Measurements from ENCODE around the gene METTL24. TPM values are rescaled to one million over a fixed set of nuclear protein-coding genes. Genes with fewer than 3 reads are reported as not detected.

METTL24 gene
- total and polyA plus RNA-seq, 10 of the 15 experiments (the other 5 are each of a cell fraction or from before 2014, with no cell fraction given) = 0.20 TPM; not detected in 9

DNA sequence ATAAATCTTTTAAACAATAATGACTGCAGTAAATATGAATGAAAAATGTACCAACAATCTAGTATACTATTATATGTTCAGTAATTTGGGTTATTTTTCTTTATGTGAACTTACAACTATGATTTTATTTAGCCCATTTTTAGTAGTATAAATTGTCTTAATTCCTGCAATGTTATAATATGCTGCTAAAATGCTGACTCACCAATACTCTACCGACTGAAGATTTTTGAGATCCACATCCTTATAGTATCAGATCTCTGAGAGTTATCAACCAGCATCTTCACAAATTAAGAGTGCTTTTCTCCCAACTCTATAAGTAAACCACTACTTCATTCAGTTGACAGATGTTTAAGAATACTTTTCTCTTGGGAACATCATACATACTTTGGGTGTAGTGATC, 161.3 kb downstream of the METTL24 start:
- Histone ChIP-seq H3K9ac (ENCODE audit: control insufficient read depth, insufficient read depth, low read length) (no peak overlapping the region), H3K79me2 (ENCODE audit: control insufficient read depth, insufficient read depth, low read length) (peaks cover 6% of the 10 kb centered on the region), H3K27ac (ENCODE audit: control insufficient read depth, insufficient read depth) (no peak overlapping the region), H3K4me3 (no peak overlapping the region), H3K4me2 (ENCODE audit: control insufficient read depth, insufficient read depth) (no peak overlapping the region), H3K9me3 (replicated peaks; ENCODE audit: control insufficient read depth, insufficient read depth, low read length) (no peaks in the 10 kb centered on the region), H4K20me1 (ENCODE audit: control insufficient read depth, insufficient read depth) (no peaks in the 10 kb centered on the region), H3K36me3 (ENCODE audit: control insufficient read depth in 2 of 2, insufficient read depth in 2 of 2, low read length in 1 of 2) (no peaks in the 10 kb centered on the region; a peak in 1 of 4 replicates), H3K4me1 (ENCODE audit: control insufficient read depth, insufficient read depth, low read length) (no peaks in the 10 kb centered on the region), H3K27me3 (replicated peaks in 1 of 2; ENCODE audit: control insufficient read depth in 2 of 2, insufficient read depth in 2 of 2, low read length in 1 of 2) (no peaks in the 10 kb centered on the region), H2AFZ (ENCODE audit: control insufficient read depth, low read depth, low read length) (no peak overlapping the region)
- in situ Hi-C loops (cut with MboI) = no loop called here
- ATAC-seq = no peak
- 100% methylated on average over 1 of the region's 1 CpG for WGBS (ENCODE audit: insufficient coverage, insufficient replicate concordance, low lambda C conversion rate, missing lambda C conversion rate)
- ChIA-PET SMC1A (ENCODE audit: uncharacterized antibody, unreplicated experiment) (no interaction called here), POLR2A (interaction anchor here (1.5 kb wide), 1 partner anchor 8 kb away, joined by 4 read pairs; no protein-coding TSS in a partner anchor), CTCF (interaction anchor here (0.6 to 1.5 kb wide), 3 partner anchors 9 to 847 kb away, joined by 3 to 4 read pairs (median 4); no protein-coding TSS in a partner anchor), RAD21 (ENCODE audit: unreplicated experiment) (no interaction called here)
- intact Hi-C loops (cut with micrococcal nuclease; ENCODE audit: unreplicated experiment) = no loop called here
- DNase-seq (ENCODE audit: low read depth, low spot score) = no peak
- FAIRE-seq = no peak
- no TSS peak for BruUV-seq (replicated peaks)
- TF ChIP-seq KAT2A (conservative IDR thresholded peaks at IDR 0.05; ENCODE audit: control insufficient read depth, low read depth, low read length) = no peak
- no peak for TF ChIP-seq HDGF (IDR thresholded peaks at IDR 0.05)
- no peak for TF ChIP-seq ZNF24 (IDR thresholded peaks at IDR 0.05)
- TF ChIP-seq, protein P1, sequence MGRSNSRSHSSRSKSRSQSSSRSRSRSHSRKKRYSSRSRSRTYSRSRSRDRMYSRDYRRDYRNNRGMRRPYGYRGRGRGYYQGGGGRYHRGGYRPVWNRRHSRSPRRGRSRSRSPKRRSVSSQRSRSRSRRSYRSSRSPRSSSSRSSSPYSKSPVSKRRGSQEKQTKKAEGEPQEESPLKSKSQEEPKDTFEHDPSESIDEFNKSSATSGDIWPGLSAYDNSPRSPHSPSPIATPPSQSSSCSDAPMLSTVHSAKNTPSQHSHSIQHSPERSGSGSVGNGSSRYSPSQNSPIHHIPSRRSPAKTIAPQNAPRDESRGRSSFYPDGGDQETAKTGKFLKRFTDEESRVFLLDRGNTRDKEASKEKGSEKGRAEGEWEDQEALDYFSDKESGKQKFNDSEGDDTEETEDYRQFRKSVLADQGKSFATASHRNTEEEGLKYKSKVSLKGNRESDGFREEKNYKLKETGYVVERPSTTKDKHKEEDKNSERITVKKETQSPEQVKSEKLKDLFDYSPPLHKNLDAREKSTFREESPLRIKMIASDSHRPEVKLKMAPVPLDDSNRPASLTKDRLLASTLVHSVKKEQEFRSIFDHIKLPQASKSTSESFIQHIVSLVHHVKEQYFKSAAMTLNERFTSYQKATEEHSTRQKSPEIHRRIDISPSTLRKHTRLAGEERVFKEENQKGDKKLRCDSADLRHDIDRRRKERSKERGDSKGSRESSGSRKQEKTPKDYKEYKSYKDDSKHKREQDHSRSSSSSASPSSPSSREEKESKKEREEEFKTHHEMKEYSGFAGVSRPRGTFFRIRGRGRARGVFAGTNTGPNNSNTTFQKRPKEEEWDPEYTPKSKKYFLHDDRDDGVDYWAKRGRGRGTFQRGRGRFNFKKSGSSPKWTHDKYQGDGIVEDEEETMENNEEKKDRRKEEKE (IDR thresholded peaks at IDR 0.05) = no peak
- TF ChIP-seq NR2C2 (IDR thresholded peaks at IDR 0.05; ENCODE audit: borderline replicate concordance, control insufficient read depth, insufficient read length, low read depth) = no peak
- no peak for TF ChIP-seq BCL11A (IDR thresholded peaks at IDR 0.05; ENCODE audit: low read depth, low read length)
- TF ChIP-seq MYC (IDR thresholded peaks at IDR 0.05; ENCODE audit: insufficient read depth, insufficient read length, insufficient replicate concordance, low read length, severe bottlenecking) = no peak
- no peak for TF ChIP-seq EP300 (IDR thresholded peaks at IDR 0.05; ENCODE audit: borderline replicate concordance in 1 of 2, control insufficient read depth in 1 of 2, low read depth in 2 of 2, low read length in 2 of 2)
- TF ChIP-seq, protein P2, sequence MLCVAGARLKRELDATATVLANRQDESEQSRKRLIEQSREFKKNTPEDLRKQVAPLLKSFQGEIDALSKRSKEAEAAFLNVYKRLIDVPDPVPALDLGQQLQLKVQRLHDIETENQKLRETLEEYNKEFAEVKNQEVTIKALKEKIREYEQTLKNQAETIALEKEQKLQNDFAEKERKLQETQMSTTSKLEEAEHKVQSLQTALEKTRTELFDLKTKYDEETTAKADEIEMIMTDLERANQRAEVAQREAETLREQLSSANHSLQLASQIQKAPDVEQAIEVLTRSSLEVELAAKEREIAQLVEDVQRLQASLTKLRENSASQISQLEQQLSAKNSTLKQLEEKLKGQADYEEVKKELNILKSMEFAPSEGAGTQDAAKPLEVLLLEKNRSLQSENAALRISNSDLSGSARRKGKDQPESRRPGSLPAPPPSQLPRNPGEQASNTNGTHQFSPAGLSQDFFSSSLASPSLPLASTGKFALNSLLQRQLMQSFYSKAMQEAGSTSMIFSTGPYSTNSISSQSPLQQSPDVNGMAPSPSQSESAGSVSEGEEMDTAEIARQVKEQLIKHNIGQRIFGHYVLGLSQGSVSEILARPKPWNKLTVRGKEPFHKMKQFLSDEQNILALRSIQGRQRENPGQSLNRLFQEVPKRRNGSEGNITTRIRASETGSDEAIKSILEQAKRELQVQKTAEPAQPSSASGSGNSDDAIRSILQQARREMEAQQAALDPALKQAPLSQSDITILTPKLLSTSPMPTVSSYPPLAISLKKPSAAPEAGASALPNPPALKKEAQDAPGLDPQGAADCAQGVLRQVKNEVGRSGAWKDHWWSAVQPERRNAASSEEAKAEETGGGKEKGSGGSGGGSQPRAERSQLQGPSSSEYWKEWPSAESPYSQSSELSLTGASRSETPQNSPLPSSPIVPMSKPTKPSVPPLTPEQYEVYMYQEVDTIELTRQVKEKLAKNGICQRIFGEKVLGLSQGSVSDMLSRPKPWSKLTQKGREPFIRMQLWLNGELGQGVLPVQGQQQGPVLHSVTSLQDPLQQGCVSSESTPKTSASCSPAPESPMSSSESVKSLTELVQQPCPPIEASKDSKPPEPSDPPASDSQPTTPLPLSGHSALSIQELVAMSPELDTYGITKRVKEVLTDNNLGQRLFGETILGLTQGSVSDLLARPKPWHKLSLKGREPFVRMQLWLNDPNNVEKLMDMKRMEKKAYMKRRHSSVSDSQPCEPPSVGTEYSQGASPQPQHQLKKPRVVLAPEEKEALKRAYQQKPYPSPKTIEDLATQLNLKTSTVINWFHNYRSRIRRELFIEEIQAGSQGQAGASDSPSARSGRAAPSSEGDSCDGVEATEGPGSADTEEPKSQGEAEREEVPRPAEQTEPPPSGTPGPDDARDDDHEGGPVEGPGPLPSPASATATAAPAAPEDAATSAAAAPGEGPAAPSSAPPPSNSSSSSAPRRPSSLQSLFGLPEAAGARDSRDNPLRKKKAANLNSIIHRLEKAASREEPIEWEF (IDR thresholded peaks at IDR 0.05; ENCODE audit: insufficient replicate concordance, low read depth, low read length) = no peak
- no peak for TF ChIP-seq POLR2A (IDR thresholded peaks at IDR 0.05; ENCODE audit: low read depth, low read length)
- no peak for TF ChIP-seq SUZ12 (IDR thresholded peaks at IDR 0.05; ENCODE audit: unreplicated experiment)
- no peak for TF ChIP-seq TCF3 (IDR thresholded peaks at IDR 0.05; ENCODE audit: borderline replicate concordance, insufficient read depth, low read depth, low read length)
- no peak for TF ChIP-seq ATF7 (IDR thresholded peaks at IDR 0.05; ENCODE audit: low read depth)
- no peak for TF ChIP-seq LARP7 (IDR thresholded peaks at IDR 0.05)
- no peak for TF ChIP-seq NR2C1 (IDR thresholded peaks at IDR 0.05)
- no peak for TF ChIP-seq CHD1 (IDR thresholded peaks at IDR 0.05; ENCODE audit: low read depth, low read length)

All from GM12878 (cell line).